ENCODE data around the gene WIPF2.
A peak's percentile ranks its signal among the peaks of the same experiment; 100 is the strongest.
"Not testable (repeated sequence)": the region's sequence is repeated elsewhere in the genome, so short reads cannot be mapped to it uniquely, and the experiment has no call there.

The WIPF2 gene

DNA sequence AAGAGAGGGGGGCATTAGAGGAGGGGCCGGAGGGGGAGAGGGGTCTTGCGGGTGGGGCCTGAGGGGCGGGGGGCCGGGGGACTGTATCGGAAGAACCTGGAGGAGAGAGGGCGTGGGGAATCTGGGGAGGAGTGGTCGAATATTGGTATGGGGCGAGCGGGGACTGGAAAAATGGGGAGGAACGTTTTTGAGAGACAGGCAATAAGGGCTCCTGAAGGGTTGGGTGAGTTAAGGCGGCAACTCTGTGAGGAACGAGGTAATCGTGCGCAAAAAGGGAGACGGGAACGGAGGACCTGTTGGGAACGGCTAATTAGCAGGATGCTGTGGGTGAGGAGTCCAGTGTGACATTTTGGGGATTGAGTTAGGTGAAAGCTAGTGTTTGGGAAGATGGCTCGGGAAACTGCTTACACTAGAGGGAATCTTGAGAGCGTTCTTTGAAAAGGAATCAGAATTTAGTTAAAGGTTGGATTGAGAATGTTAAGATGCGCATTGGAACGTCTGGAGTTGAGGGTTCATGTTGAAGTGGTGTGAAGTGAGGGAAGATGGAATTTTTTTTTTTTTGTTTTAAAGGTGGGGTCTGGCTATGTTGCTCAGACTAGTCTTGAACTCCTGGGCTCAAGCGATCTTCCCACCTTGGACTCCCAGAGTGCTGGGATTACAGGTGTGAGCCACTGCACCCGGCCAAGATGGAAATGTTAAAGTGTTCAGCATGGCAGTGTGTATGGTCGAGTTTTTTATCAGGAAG lies 662 bp downstream of the WIPF2 start:
- peak overlapping the region; percentile 74 for H3K4me3 ChIP-seq (ENCODE audit: low read depth, low read length)
- TF ChIP-seq POLR2A (IDR thresholded peaks at IDR 0.05; ENCODE audit: extremely low read depth, insufficient read length) = no peak
- no peak for TF ChIP-seq MAX (IDR thresholded peaks at IDR 0.05; ENCODE audit: low read depth, low read length)
- peak; percentile 80 for DNase-seq (ENCODE audit: low read depth)

DNA sequence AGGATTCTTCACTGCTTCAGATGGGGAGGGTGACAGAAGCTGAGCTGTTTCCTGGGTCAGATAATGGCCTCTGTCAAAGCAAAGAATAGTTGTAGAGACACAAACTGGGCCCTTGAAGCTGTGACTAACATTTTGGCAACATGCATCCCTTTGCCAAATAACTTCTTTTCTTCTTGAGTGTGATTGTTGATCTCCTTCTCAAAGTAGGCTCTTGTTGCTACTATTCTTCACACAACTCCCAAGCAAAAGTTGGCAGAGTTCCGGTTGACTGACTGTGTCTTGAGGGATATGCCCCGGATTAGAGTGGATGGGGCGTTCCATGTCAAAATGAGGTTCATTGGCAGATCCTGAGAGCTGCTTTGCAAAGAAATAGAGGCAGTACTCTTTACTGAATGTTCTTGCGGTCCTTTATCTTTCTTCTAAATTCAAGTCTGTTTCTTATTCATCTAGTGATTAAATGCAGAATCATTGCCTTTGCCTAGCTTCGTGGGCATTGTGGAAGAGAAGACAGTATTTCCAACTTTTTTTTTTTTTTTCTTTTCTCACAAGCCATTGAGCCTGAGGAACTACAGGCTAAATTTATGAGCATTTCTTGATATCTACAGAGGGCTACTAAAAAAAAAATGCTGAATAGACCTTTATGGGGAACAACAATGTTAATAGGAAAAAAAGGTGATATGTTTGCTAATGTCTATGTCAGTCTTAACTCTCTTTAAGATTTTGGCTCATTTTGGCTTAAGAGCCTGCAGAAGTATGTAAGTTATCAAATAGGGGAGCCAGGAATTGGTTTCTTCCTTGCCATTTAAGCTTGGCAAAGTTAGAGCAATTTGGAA lies 5.8 kb downstream of the WIPF2 start:
- no peak for DNase-seq (ENCODE audit: low read depth)
- H3K4me3 ChIP-seq (ENCODE audit: low read depth, low read length) = no peak overlapping the region
- TF ChIP-seq MAX (IDR thresholded peaks at IDR 0.05; ENCODE audit: low read depth, low read length) (no peak), CTCF (IDR thresholded peaks at IDR 0.05; ENCODE audit: low read depth, low read length) (no peak), MYC (IDR thresholded peaks at IDR 0.05; ENCODE audit: low read depth, low read length) (no peak), POLR2A (IDR thresholded peaks at IDR 0.05; ENCODE audit: extremely low read depth, insufficient read length) (no peak)

GRCh38 chr17:40229146-40229545 lies 10.0 kb downstream of the WIPF2 start:
- DNase-seq (ENCODE audit: low read depth); H3K4me3 ChIP-seq (ENCODE audit: low read depth, low read length): not testable (repeated sequence)

- no peak for DNase-seq (ENCODE audit: low read depth)
- H3K4me3 ChIP-seq (ENCODE audit: low read depth, low read length) = no peak overlapping the region
- no peak for TF ChIP-seq POLR2A (IDR thresholded peaks at IDR 0.05; ENCODE audit: extremely low read depth, insufficient read length)
Observed at GRCh38 chr17:40230670-40231069, 11.6 kb downstream of the WIPF2 start.

DNA sequence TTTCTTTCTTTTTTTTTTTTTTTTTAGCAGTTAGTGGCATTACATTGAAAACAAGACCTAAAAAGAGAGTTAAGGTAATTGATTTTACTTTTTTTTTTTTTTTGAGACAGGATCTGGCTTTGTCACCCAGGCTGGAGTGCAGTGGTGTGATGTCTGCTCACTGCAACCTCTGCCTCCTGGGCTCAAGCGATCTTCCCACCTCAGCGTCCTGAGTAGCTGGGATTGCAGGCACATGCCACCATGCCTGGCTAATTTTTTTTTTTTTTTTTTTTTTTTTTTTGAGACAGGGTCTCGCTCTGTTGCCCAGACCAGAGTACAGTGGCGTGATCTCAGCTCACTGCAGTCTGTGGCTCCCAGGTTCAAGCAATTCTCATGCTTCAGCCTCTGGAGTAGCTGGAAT lies 12.8 kb downstream of the WIPF2 start:
- not testable (repeated sequence) for DNase-seq (ENCODE audit: low read depth); H3K4me3 ChIP-seq (ENCODE audit: low read depth, low read length)

DNA sequence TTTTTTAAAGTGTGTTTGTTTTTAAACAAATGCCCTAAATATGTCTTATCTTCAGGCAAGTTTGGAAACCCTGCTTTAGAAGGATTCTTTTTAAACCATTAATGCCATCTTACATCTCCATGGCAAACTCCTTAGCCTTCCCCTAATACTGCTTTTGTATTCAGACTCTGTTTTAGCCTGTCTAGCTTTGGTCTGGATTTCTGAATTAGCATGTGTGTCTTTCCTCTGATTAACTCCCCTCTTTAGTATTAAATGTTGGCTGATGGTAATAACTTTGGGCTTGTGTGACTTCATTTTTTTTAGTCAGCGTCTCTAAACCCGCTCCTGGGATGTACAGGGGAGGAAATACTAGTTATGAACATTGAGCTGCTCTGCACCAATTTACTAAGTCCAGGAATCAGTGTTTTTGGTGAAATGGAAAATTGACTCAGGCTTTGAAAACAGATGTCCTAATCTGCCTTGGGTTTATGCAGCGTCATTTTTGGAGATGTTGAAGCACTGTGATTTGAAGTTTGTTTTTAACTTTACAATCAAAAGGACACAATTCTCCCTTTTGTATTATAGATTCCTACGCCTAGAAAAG lies 22.2 kb downstream of the WIPF2 start:
- DNase-seq (ENCODE audit: low read depth) = no peak
- no peak for TF ChIP-seq MAX (IDR thresholded peaks at IDR 0.05; ENCODE audit: low read depth, low read length)
- no peak for TF ChIP-seq CTCF (IDR thresholded peaks at IDR 0.05; ENCODE audit: low read depth, low read length)
- no peak for TF ChIP-seq MYC (IDR thresholded peaks at IDR 0.05; ENCODE audit: low read depth, low read length)
- no peak overlapping the region for H3K4me3 ChIP-seq (ENCODE audit: low read depth, low read length)

GRCh38 chr17:40242774-40243173 lies 23.7 kb downstream of the WIPF2 start:
- no peak for DNase-seq (ENCODE audit: low read depth)
- H3K4me3 ChIP-seq (ENCODE audit: low read depth, low read length) = no peak overlapping the region
- no peak for TF ChIP-seq MAX (IDR thresholded peaks at IDR 0.05; ENCODE audit: low read depth, low read length)

- TF ChIP-seq CTCF (IDR thresholded peaks at IDR 0.05; ENCODE audit: low read depth, low read length) (no peak), POLR2A (IDR thresholded peaks at IDR 0.05; ENCODE audit: extremely low read depth, insufficient read length) (no peak), MAX (IDR thresholded peaks at IDR 0.05; ENCODE audit: low read depth, low read length) (no peak), MYC (IDR thresholded peaks at IDR 0.05; ENCODE audit: low read depth, low read length) (no peak)
- no peak for DNase-seq (ENCODE audit: low read depth)
- no peak overlapping the region for H3K4me3 ChIP-seq (ENCODE audit: low read depth, low read length)
Observed at GRCh38 chr17:40243761-40244160, 24.7 kb downstream of the WIPF2 start.

Measured in NB4 (cell line).